HG03039 (cell line): ENCODE data around the gene SCP2.

Experiments used
- ATAC-seq: cut with Tn5 transposase; IDR thresholded peaks from one replicate; pipeline ENCODE4 v1.9.1; 2021; ENCODE audit warnings: mild to moderate bottlenecking, moderate library complexity; ENCODE audit not compliant: unreplicated experiment

Gene SCP2

GRCh38 chr1:53079251-53079650 is 152.2 kb downstream of the SCP2 start:
- ATAC-seq = no peak

- no peak for ATAC-seq
These were observed 153.0 kb downstream of the SCP2 start for GRCh38 chr1:53080041-53080440.

GRCh38 chr1:53080769-53081168 is 153.7 kb downstream of the SCP2 start:
- no peak for ATAC-seq

- ATAC-seq = no peak
These were observed 154.4 kb downstream of the SCP2 start for GRCh38 chr1:53081384-53082066.

GRCh38 chr1:53082826-53083455 is 155.9 kb downstream of the SCP2 start:
- ATAC-seq = no peak

- no peak for ATAC-seq
These were observed 156.8 kb downstream of the SCP2 start for GRCh38 chr1:53083636-53084588.

GRCh38 chr1:53084589-53084971 is 157.5 kb downstream of the SCP2 start:
- no peak for ATAC-seq

GRCh38 chr1:53085405-53085804 is 158.3 kb downstream of the SCP2 start:
- no peak for ATAC-seq

- ATAC-seq = no peak
These were observed 159.5 kb downstream of the SCP2 start for GRCh38 chr1:53086491-53087070.

GRCh38 chr1:53087332-53088285 is 160.5 kb downstream of the SCP2 start:
- ATAC-seq = no peak

GRCh38 chr1:53088616-53089300 is 161.7 kb downstream of the SCP2 start:
- no peak for ATAC-seq

GRCh38 chr1:53089478-53090226 is 162.6 kb downstream of the SCP2 start:
- ATAC-seq = no peak

GRCh38 chr1:53090227-53091147 is 163.4 kb downstream of the SCP2 start:
- ATAC-seq = no peak

- ATAC-seq = no peak
These were observed 165.0 kb downstream of the SCP2 start for GRCh38 chr1:53091841-53092645.

GRCh38 chr1:53092659-53093450 is 165.8 kb downstream of the SCP2 start:
- ATAC-seq = no peak

GRCh38 chr1:53093451-53093754 is 166.3 kb downstream of the SCP2 start:
- no peak for ATAC-seq
